GM12878 (cell line): ENCODE measurements around the gene DDX51. TPM values are rescaled to one million over a fixed set of nuclear protein-coding genes. Genes with fewer than 3 reads are reported as not detected.

Experiments
- ATAC-seq: fragments of 200-7000 bp; cut with Tn5 transposase; 3 replicates; pipeline ENCODE4 v1.9.1; 2020; ENCODE audit warnings: mild to moderate bottlenecking, moderate library complexity
- BruUV-seq: library from RNA; stranded (reverse); fragments of 400-500 nt; replicated peaks from 2 replicates; lab custom pipeline; 2021; lab: Mats Ljungman, UMichigan
- CTCF ChIA-PET: fragments of 300-600 bp; sonication (Branson Sonifier 250); formaldehyde crosslinking; extraction: SDS; loops from one replicate; lab custom pipeline; 2021; ENCODE audit warnings: inconsistent platforms; lab: Yijun Ruan, JAX
- POLR2A ChIA-PET: fragments of 350-600 bp; formaldehyde crosslinking; extraction: SDS; loops from one replicate; lab custom pipeline; 2021; ENCODE audit warnings: inconsistent platforms; lab: Charles Lee
- RAD21 ChIA-PET: fragments of 300-600 bp; sonication (Branson Sonifier 250); formaldehyde crosslinking; loops from one replicate; lab custom pipeline; 2023; ENCODE audit warnings: antibody characterized with exemption; ENCODE audit not compliant: unreplicated experiment; lab: Charles Lee
- SMC1A ChIA-PET: fragments of 300-600 bp; sonication (Branson Sonifier 250); formaldehyde crosslinking; loops from one replicate; lab custom pipeline; 2023; ENCODE audit not compliant: unreplicated experiment, uncharacterized antibody; lab: Charles Lee
- DNase-seq: peaks from one replicate; pipeline ENCODE4 v3.0.0-alpha.2; 2011; ENCODE audit warnings: low read depth, low spot score
- FAIRE-seq: peaks from 3 replicates; lab custom pipeline; 2011; peaks lifted over from hg19 to GRCh38; lab: Jason Lieb, UNC
- H2AFZ ChIP-seq: 2 replicates; pipeline ENCODE4 v1.6.0; 2011; ENCODE audit warnings: low read depth, low read length, control low read depth; ENCODE audit not compliant: control insufficient read depth
- H3K27ac ChIP-seq: 2 replicates; pipeline ENCODE4 v1.5.1; 2011; ENCODE audit warnings: control low read depth; ENCODE audit not compliant: control insufficient read depth, insufficient read depth
- H3K27me3 ChIP-seq, 2 experiments: replicated peaks in 1 of 2; 2 replicates each; pipeline versions ENCODE4 v1.6.0 to v1.6.1; 2011; ENCODE audit warnings: low read length in 1 of 2; ENCODE audit not compliant: control insufficient read depth in 2 of 2, insufficient read depth in 2 of 2
- H3K36me3 ChIP-seq, 2 experiments: 2 replicates each; pipeline ENCODE4 v1.5.1; 2011; ENCODE audit warnings: low read length in 1 of 2; ENCODE audit not compliant: control insufficient read depth in 2 of 2, insufficient read depth in 2 of 2
- H3K4me1 ChIP-seq: 2 replicates; pipeline ENCODE4 v1.6.1; 2011; ENCODE audit warnings: mild to moderate bottlenecking, low read length, moderate library complexity, mixed read lengths; ENCODE audit not compliant: control insufficient read depth, insufficient read depth
- H3K4me2 ChIP-seq: 2 replicates; pipeline ENCODE4 v1.6.0; 2011; ENCODE audit warnings: control low read depth; ENCODE audit not compliant: control insufficient read depth, insufficient read depth
- H3K4me3 ChIP-seq: fragments of 200-600 bp; sonication (generic); 2 replicates; pipeline ENCODE4 v1.5.1; 2016
- H3K79me2 ChIP-seq: 2 replicates; pipeline ENCODE4 v1.6.0; 2011; ENCODE audit warnings: low read length; ENCODE audit not compliant: control insufficient read depth, insufficient read depth
- H3K9ac ChIP-seq: 2 replicates; pipeline ENCODE4 v1.8.0; 2011; ENCODE audit warnings: low read length, control low read depth, mixed read lengths; ENCODE audit not compliant: control insufficient read depth, insufficient read depth
- H3K9me3 ChIP-seq: replicated peaks from 3 replicates; pipeline ENCODE4 v1.5.1; 2011; ENCODE audit warnings: mild to moderate bottlenecking, low read length; ENCODE audit not compliant: control insufficient read depth, insufficient read depth
- H4K20me1 ChIP-seq: 2 replicates; pipeline ENCODE4 v1.6.0; 2011; ENCODE audit not compliant: control insufficient read depth, insufficient read depth
- IKZF2 ChIP-seq, 2 experiments: fragments of 450-650 bp; IDR thresholded peaks; 2 replicates each; pipeline ENCODE4 v1.6.1; 2017; ENCODE audit warnings: mild to moderate bottlenecking in 2 of 2, moderate library complexity in 2 of 2
- KDM1A ChIP-seq: fragments of 200-600 bp; sonication (generic); IDR thresholded peaks from 2 replicates; pipeline ENCODE4 v1.6.1; 2016; ENCODE audit warnings: borderline replicate concordance
- KLF5 ChIP-seq: fragments of 450-650 bp; IDR thresholded peaks from 2 replicates; pipeline ENCODE4 v1.6.1; 2014; ENCODE audit warnings: mild to moderate bottlenecking; ENCODE audit not compliant: partially characterized antibody
- NR2F1 ChIP-seq: fragments of 450-650 bp; conservative IDR thresholded peaks from 2 replicates; pipeline ENCODE4 v1.6.1; 2017; ENCODE audit warnings: mild to moderate bottlenecking
- RAD21 ChIP-seq: IDR thresholded peaks from 2 replicates; pipeline ENCODE4 v1.6.1; 2011; ENCODE audit warnings: mild to moderate bottlenecking, low read depth, low read length, moderate library complexity; ENCODE audit not compliant: insufficient read depth
- RCOR1 ChIP-seq: conservative IDR thresholded peaks from 2 replicates; pipeline ENCODE4 v1.6.1; 2012; ENCODE audit warnings: low read depth, low read length, improper control_type of control experiment
- SIX5 ChIP-seq: IDR thresholded peaks from 2 replicates; pipeline ENCODE4 v1.6.1; 2011; ENCODE audit warnings: mild to moderate bottlenecking, low read depth, low read length, moderate library complexity; ENCODE audit not compliant: severe bottlenecking
- TCF7 ChIP-seq: IDR thresholded peaks from 2 replicates; pipeline ENCODE4 v1.6.1; 2014; ENCODE audit warnings: antibody characterized with exemption, borderline replicate concordance
- YBX1 ChIP-seq: fragments of 450-650 bp; IDR thresholded peaks from 2 replicates; pipeline ENCODE4 v1.6.1; 2016; ENCODE audit warnings: antibody characterized with exemption
- ZBTB11 ChIP-seq: fragments of 450-650 bp; formaldehyde crosslinking; IDR thresholded peaks from 2 replicates; pipeline ENCODE4 v1.5.0; 2022; ENCODE audit warnings: mild to moderate bottlenecking, missing genetic modification characterization
- ZNF207 ChIP-seq: fragments of 450-650 bp; IDR thresholded peaks from 2 replicates; pipeline ENCODE4 v1.6.1; 2014; ENCODE audit warnings: antibody characterized with exemption, mild to moderate bottlenecking, borderline replicate concordance
- ZNF217 ChIP-seq: fragments of 450-650 bp; IDR thresholded peaks from 2 replicates; pipeline ENCODE4 v1.6.1; 2017; ENCODE audit warnings: antibody characterized with exemption, mild to moderate bottlenecking
- ZNF622 ChIP-seq: fragments of 450-650 bp; IDR thresholded peaks from 2 replicates; pipeline ENCODE4 v1.6.1; 2017; ENCODE audit warnings: mild to moderate bottlenecking, inconsistent platforms
- WGBS: methylation state at CpG from one replicate; pipeline ENCODE4 v1.1.6; 2016; ENCODE audit warnings: low lambda C conversion rate; ENCODE audit not compliant: insufficient replicate concordance, insufficient coverage; ENCODE audit errors: missing lambda C conversion rate; 5-methylcytosine and 5-hydroxymethylcytosine counted together
- in situ Hi-C: fragments of 300-500 bp; cut with MboI; formaldehyde crosslinking; loops from 9 replicates; pipeline ENCODE4 v1.14.3; 2018; ENCODE audit warnings: mixed read lengths
- intact Hi-C: fragments of 100-400 bp; cut with micrococcal nuclease; formaldehyde crosslinking; loops from one replicate; pipeline ENCODE4 v1.14.2; 2022; ENCODE audit not compliant: unreplicated experiment
- polyA plus RNA-seq, 11 experiments: library from polyadenylated mRNA; depleted of rRNA in 4 of 11; unstranded in 6 of 11; stranded (reverse) in 5 of 11; fragments of >200 nt; fragmentation: Nextera tagmentation in 4 of 11; fragmentation: Illumina TruSeq in 1 of 11; extraction: Ambion mirVana in 4 of 11; extraction: Trizol in 1 of 11; gene quantifications; 1 replicate in 1 of 11; 2 replicates in 10 of 11; pipeline versions ENCODE4 v1.2.1 to v1.2.3, GENCODE V29; 2011 to 2016; ENCODE audit warnings: inconsistent platforms in 2 of 11, missing spikeins in 2 of 11, low read depth in 1 of 11
- total RNA-seq, 4 experiments: library from RNA; depleted of rRNA in 3 of 4; stranded (reverse); fragments of >200 nt in 3 of 4; fragmentation: Illumina TruSeq in 1 of 4; extraction: Trizol in 1 of 4; gene quantifications; 2 replicates each; pipeline versions ENCODE4 v1.2.1 to v1.2.3, GENCODE V29; 2013 to 2021

DDX51 gene
- total and polyA plus RNA-seq, 10 of the 15 experiments (the other 5 are each of a cell fraction or from before 2014, with no cell fraction given): 0.97 to 29.1 (median 9.8) TPM

- POLR2A ChIA-PET: interaction anchor here (0.6 kb wide), 1 partner anchor 139 kb away, joined by 5 read pairs; no protein-coding TSS in a partner anchor
Measured at GRCh38 chr12:132151766-132152410, 7.8 kb upstream of the DDX51 start.

More at GRCh38 chr12:132151766-132152410, 7.8 kb upstream of the DDX51 start:
- no peaks in the 10 kb centered on the region for H3K27me3 ChIP-seq
- WGBS: 95% methylated on average over 30 of the region's 32 CpGs
- DNase-seq (no peak), ATAC-seq (no peak), FAIRE-seq (no peak)
- H3K4me3 ChIP-seq: no peak overlapping the region
- no TSS peak for BruUV-seq
- ChIA-PET RAD21 (interaction anchor here (1.1 kb wide), 1 partner anchor 262 kb away, joined by 3 read pairs; no protein-coding TSS in a partner anchor), CTCF (no interaction called here), SMC1A (no interaction called here)
- no peak overlapping the region for H3K27ac ChIP-seq
- H3K9ac ChIP-seq: no peak overlapping the region
- H3K79me2 ChIP-seq: no peaks in the 10 kb centered on the region; the same call in 1 of the 2 replicates
- peaks cover 3% of the 10 kb centered on the region; the same call in 1 of the 2 replicates for H4K20me1 ChIP-seq
- intact Hi-C loops: loop anchor here (5.0 kb wide), 1 partner anchor 410 kb away; no protein-coding TSS in a partner anchor
- H3K4me1 ChIP-seq: no peaks in the 10 kb centered on the region
- in situ Hi-C loops: no loop called here
- no peak overlapping the region for H3K4me2 ChIP-seq
- H3K36me3 ChIP-seq: peaks cover 3 to 10% of the 10 kb centered on the region in 2 experiments; a peak in 3 of 4 replicates
- H3K9me3 ChIP-seq: peaks cover 3% of the 10 kb centered on the region; the same call in 2 of the 3 replicates
- H2AFZ ChIP-seq: no peak overlapping the region
- TF ChIP-seq RCOR1: no peak
- no peak for TF ChIP-seq ZBTB11 (CRISPR knock-in tag)
- no peak for TF ChIP-seq ZNF622
- TF ChIP-seq ZNF217: no peak
- TF ChIP-seq NR2F1: no peak
- no peak for TF ChIP-seq KDM1A
- TF ChIP-seq IKZF2 (IDR thresholded peaks at IDR 0.05): no peak
- no peak for TF ChIP-seq ZNF207
- no peak for TF ChIP-seq SIX5
- no peak for TF ChIP-seq TCF7
- no peak for TF ChIP-seq RAD21
- no peak for TF ChIP-seq KLF5
- TF ChIP-seq YBX1: no peak
